NCI-H510A treated with DMSO at 0.1 percent for 48 hours (cell line): ENCODE measurements around the gene KIR3DL1.
"Not testable (repeated sequence)": the region's sequence is repeated elsewhere in the genome, so short reads cannot be mapped to it uniquely, and the experiment has no call there.

Experiments
- DNase-seq: peaks from one replicate; lab custom pipeline; 2025; lab: John Stamatoyannopoulos, UW

The KIR3DL1 gene

GRCh38 chr19:54816251-54816650 is at the start of gene KIR3DL1:
TSS of gene KIR3DL1 (plus strand) at chr19:54816468.
- not testable (repeated sequence) for DNase-seq

- DNase-seq = not testable (repeated sequence)
Measured at GRCh38 chr19:54769646-54770045, 46.6 kb upstream of the KIR3DL1 start, which contains the start of gene KIR2DL1. TSS of gene KIR2DL1 (plus strand) at chr19:54769793. CDS start at chr19:54769851, 58 bp downstream.

GRCh38 chr19:54770511-54770910 is 45.8 kb upstream of the KIR3DL1 start:
- not testable (repeated sequence) for DNase-seq

GRCh38 chr19:54771018-54771960 is 45.0 kb upstream of the KIR3DL1 start:
- not testable (repeated sequence) for DNase-seq

GRCh38 chr19:54772666-54773065 is 43.6 kb upstream of the KIR3DL1 start:
- DNase-seq = not testable (repeated sequence)

- DNase-seq = not testable (repeated sequence)
Measured at GRCh38 chr19:54775095-54775815, 41.0 kb upstream of the KIR3DL1 start.

- not testable (repeated sequence) for DNase-seq
Measured at GRCh38 chr19:54775830-54776229, 40.4 kb upstream of the KIR3DL1 start.

- not testable (repeated sequence) for DNase-seq
Measured at GRCh38 chr19:54777851-54778250, 38.4 kb upstream of the KIR3DL1 start.

- DNase-seq = not testable (repeated sequence)
Measured at GRCh38 chr19:54778896-54779295, 37.4 kb upstream of the KIR3DL1 start.

GRCh38 chr19:54782916-54783315 is 33.4 kb upstream of the KIR3DL1 start:
- not testable (repeated sequence) for DNase-seq

- not testable (repeated sequence) for DNase-seq
Measured at GRCh38 chr19:54786091-54786723, 30.1 kb upstream of the KIR3DL1 start.

GRCh38 chr19:54788154-54788553 is 28.1 kb upstream of the KIR3DL1 start:
- DNase-seq = not testable (repeated sequence)

- no peak for DNase-seq
Measured at GRCh38 chr19:54790711-54791110, 25.6 kb upstream of the KIR3DL1 start.

- no peak for DNase-seq
Measured at GRCh38 chr19:54791476-54791875, 24.8 kb upstream of the KIR3DL1 start.

- DNase-seq = no peak
Measured at GRCh38 chr19:54792814-54793213, 23.5 kb upstream of the KIR3DL1 start.

GRCh38 chr19:54795758-54796157 is 20.5 kb upstream of the KIR3DL1 start:
- DNase-seq = no peak

GRCh38 chr19:54803410-54803809 is 12.9 kb upstream of the KIR3DL1 start, which contains the start of gene KIR2DL4:
TSS of gene KIR2DL4 (plus strand) at chr19:54803610. CDS start at chr19:54803652, 42 bp downstream.
- DNase-seq = no peak

GRCh38 chr19:54804101-54804500 is 12.2 kb upstream of the KIR3DL1 start:
- DNase-seq = no peak

GRCh38 chr19:54804571-54804970 is 11.7 kb upstream of the KIR3DL1 start:
- DNase-seq = no peak

- DNase-seq = no peak
Measured at GRCh38 chr19:54805665-54806515, 10.4 kb upstream of the KIR3DL1 start.

GRCh38 chr19:54806516-54806838 is 9.8 kb upstream of the KIR3DL1 start:
- no peak for DNase-seq
